HG03460 (cell line): ENCODE measurements around the gene ST8SIA5.
"Not testable (repeated sequence)": the region's sequence is repeated elsewhere in the genome, so short reads cannot be mapped to it uniquely, and the experiment has no call there.

Source experiments
- ATAC-seq: cut with Tn5 transposase; IDR thresholded peaks from one replicate; pipeline ENCODE4 v1.9.1; 2021; ENCODE audit not compliant: unreplicated experiment

The ST8SIA5 gene

DNA sequence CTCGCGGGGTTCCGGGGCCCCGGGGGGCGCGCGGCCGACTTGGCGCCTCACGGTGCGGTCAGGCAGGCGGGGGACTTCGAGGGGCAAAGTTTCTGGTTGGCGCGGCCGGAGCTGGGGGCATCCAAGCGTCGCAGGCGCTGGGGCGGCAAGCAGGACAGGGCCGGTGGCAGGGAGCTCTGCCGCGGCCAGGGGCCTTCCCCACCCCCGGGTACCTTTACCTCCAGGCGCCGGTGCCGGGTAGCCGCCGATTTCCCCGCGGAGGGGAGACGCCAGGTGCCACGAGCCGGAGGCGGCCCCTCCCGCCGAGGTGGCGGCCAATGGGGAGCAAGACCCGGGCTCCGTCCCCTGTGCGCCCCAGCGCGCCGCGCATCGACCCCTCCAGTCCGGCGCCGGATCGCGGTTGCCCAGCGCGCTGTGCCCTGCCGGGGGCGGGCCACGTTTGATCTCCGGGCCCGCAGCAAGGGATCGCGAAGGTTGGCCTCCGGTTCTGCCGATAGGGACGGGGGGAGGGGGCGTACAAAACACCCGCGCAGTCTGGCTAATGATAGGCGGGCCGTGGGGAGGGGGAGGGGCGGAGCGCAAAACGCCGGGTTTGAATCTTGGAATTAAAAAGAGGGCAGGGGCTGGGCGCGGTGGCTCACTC is at the start of gene ST8SIA5:
Gene ST8SIA5, minus strand, starts transcription at position 495 of the 643 bp plus-strand sequence. CDS start 545 bp downstream, outside the sequence.
- peak; percentile 39 for ATAC-seq

DNA sequence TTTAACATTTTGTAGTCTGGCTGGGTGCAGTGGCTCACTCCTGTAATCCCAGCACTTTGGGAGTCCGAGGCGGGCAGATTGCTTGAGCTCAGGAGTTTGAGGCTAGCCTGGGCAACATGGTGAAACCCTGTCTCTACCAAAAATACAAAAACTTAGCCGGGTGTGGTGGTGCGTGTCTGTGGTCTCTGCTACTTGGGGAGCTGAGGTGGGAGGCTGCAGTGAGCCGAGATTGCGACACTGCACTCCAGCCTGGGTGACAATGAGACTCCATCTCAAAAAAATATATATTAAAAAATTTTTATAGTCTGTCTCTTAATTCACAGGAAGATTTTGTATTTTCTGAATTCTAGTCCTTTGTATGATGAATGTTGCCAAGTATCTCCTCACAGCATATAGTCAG is 39.1 kb upstream of the ST8SIA5 start:
- ATAC-seq, result not testable (repeated sequence)

DNA sequence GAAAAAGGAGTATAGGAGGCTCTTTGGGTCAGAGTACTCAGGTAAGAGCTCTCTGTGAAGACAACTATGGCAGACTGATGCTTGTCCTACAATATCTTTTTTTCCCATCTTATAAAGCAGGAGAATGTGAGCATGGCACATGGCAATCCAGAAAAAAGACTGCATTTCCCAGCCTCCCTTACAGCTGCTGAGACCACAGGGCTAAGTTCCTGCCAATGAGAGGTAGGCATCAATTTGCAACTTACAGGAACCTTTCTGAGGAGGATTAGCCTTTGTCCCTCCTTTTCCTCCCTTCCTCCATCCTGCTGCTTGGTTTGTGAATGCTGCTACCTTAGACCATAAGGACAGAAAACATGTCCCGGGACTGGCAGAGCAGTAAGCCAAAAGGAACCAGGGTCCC is 37.8 kb upstream of the ST8SIA5 start:
- no peak for ATAC-seq

DNA sequence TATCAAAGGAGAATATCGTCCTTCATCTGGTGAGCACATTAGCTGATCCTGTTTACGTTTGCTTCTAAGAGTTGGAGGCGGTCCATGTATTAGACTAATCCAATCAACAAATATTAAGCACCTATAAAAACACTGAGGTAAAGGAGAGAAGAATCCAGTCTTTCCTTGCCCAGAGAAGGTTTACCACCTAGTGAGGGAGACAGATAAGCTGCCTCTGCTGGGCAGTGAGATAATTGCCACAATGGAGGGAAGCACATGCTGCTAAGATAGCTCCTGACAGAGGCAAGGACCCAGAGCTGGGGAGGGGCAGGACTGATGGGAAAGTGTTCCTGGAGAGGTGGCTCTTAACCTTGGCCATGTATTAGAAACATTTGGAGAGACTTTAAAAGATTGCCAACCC is 36.7 kb upstream of the ST8SIA5 start:
- no peak for ATAC-seq

DNA sequence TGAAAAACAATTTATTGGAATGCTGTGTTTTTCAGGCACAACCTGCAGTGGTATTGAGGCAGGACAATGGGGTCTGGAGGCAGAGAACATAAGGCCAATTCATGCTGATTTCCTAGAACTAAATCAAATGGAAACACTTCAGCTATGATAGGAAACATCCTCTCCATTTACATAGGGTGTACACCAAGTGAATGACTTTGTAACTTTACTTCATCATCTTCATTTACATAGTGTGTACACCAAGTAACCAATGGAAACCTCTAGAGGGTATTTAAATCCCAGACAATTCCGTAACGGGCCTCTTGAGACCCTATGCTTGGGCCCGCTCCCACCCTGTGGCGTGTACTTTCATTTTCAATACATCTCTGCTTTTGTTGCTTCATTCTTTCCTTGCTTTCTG is 32.2 kb upstream of the ST8SIA5 start:
- no peak for ATAC-seq

GRCh38 chr18:46787674-46788073 is 30.8 kb upstream of the ST8SIA5 start:
- no peak for ATAC-seq

DNA sequence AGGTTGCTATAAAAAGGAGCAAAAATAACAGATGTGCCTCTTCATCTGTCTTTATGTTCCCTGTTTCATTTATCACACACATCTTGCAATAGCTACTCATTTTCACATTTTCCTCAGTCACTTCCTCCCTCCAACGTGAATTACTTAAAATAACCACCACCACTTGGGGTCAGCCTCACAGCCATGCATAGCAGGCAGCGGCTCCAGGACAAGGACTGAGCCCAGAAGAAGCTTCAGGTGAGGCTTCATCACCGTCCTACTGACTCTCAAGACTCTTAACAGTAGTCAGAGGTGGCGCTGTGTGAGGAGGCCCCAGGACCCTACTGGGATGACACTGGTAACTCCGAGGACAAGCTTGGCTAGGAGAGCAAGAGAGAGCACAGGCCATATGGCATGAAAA is 15.5 kb upstream of the ST8SIA5 start:
- no peak for ATAC-seq

GRCh38 chr18:46771141-46771540 is 14.3 kb upstream of the ST8SIA5 start:
- no peak for ATAC-seq

- no peak for ATAC-seq
Measured at GRCh38 chr18:46770708-46771107, 13.9 kb upstream of the ST8SIA5 start.

DNA sequence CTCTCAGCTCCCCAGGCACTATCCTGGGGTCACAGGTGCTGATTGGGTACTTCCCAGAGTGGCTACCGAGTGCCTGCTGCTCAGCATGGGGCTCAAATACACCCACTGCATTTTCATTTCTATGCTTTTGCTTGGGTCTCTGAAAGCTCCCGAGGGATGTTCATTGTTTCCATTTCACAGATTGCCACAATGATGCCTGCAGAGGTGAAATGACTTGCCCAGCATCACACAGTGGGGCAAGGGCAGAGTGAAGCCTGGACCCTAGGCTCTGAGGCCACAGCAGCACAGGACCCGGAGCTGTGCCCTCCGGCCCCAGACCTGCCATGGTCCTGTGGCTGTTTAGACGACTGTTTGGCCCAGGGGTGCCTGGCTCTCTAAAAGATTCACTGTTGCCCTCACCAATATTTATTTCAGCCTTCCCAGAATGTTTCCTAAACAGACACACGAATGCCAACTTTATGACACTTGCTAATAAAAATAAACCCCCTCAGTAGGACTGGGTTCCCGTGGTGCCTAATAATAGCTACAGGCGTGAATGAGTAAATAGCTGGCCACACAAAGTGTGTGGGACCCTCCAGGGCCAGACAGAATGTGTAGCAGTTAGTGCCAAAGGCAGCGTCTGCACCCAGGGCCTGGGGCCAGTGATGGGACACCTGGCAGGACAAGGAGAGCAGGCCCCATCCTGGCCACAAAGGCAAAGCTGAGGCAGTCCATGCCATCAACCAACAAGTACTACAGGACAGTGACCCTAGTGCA is 11.5 kb upstream of the ST8SIA5 start:
- ATAC-seq, result no peak

DNA sequence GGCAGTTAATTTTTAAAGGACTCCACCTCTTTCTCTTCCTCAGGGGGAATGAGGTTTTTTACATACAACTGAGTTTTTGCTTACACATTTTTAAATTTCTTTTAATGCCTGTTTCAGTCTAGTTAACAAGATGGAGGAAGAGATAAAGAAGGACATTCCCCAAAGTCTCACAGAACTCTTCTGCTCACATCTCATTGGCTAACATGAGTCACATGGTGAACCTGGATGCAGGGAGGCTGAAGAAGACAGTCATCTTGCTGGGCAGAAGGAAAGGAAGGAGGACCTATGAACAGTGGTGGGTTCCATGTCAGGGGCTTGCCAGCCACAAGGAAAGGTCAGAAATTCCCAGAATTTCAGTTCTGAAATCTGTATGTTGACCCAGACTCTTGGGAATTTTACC is 10.4 kb upstream of the ST8SIA5 start:
- ATAC-seq, result no peak

DNA sequence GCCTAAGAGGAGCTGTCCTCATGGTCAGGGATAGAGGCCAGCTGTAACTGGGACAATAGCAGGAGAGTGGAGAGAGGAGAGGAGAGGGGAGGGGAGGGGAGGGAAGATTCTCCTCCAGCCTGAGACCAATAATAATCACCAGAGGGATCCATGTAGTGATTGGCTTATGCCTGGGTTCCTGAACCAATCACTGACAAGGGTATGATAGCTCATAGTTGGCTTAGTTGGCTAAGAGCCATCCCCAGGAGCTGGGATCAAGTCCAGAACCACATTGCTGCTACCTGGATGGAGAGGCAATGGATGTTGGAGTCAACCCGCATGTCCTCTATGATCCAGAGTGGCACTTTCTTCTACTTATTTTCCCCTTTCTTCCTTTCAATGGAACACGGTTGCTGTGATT is 7.7 kb upstream of the ST8SIA5 start:
- no peak for ATAC-seq

GRCh38 chr18:46761059-46761769 is 4.4 kb upstream of the ST8SIA5 start:
- no peak for ATAC-seq

GRCh38 chr18:46759890-46760289 is 3.0 kb upstream of the ST8SIA5 start:
- no peak for ATAC-seq

DNA sequence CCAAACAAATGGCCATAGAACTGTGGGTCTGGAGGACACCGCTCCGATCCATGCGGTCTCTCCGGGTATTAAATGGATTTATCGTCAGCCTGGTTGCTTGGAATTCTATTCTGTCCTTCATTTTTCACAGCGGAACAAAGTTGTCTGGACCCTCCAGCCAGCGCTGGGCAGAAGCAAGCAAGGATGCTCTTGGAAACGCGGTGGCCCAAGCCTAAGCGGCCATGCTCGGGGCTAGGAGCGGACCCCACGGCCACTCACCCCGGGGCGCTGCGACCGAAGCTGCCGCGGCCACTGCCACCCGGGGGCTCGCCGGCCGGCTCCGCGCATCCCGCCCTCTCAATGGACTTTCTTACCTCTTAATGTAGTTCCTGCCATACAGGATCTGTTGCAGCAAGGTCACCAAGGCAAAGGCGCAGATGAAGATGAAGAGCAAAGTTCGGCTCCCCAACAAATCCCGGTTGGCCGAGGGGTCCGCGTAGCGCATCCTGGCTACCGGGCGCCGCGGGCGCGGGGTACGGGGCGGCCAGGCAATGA is 761 bp downstream of the ST8SIA5 start:
- ATAC-seq, result no peak

DNA sequence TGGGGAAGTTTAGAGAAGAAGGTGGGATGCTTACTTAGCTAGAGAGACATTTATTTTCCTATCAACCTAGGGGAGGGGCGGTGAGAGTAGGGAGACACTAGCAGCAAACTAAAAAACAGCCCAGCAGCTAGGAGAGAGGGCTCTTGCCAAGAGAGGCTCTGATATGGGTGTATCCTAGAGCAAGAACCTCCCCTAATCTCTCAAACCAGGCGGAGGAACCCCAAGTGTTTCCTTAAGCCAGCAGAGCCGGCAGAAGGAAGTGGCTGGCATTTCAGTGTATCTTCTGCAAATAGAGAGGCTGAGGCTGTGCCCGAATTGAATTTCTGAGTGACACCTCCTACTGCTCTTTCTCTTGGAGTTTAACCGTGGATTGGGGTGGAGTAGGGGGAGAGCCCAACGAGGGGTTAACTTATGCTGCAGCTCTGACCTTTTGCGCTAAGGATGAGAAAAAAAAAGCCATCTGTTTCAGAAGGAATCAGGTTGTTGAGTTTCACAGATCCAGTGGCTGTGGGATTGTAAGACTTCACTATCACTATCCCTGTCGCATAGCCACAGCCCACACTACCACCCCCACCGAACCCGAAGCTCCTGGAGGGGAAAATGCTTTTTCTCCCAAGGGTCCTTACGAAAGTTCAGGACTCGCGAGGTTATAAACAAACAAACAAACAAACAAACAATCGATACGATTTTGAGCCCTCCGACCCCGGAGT is 1.4 kb downstream of the ST8SIA5 start:
- no peak for ATAC-seq

- no peak for ATAC-seq
Measured at GRCh38 chr18:46754661-46755292, 2.1 kb downstream of the ST8SIA5 start.

GRCh38 chr18:46754188-46754587 is 2.7 kb downstream of the ST8SIA5 start:
- ATAC-seq, result peak; percentile 62

- no peak for ATAC-seq
Measured at GRCh38 chr18:46751882-46752281, 5.0 kb downstream of the ST8SIA5 start.

GRCh38 chr18:46750626-46751025 is 6.2 kb downstream of the ST8SIA5 start:
- ATAC-seq, result no peak

GRCh38 chr18:46748466-46748865 is 8.4 kb downstream of the ST8SIA5 start:
- no peak for ATAC-seq
